OCI-LY7 (cell line): ENCODE data around the gene PYGB.

Experiments used
- CTCF ChIP-seq: fragments of 200-600 bp; sonication (generic); conservative IDR thresholded peaks from 2 replicates; pipeline ENCODE4 v1.5.1; 2014; ENCODE audit warnings: mild to moderate bottlenecking, antibody characterized with exemption, low read length, moderate library complexity, mixed read lengths
- EZH2phosphoT487 ChIP-seq: fragments of 200-600 bp; sonication (generic); IDR thresholded peaks from 2 replicates; pipeline ENCODE4 v1.6.1; 2018; ENCODE audit warnings: low read depth, borderline replicate concordance, mild to moderate bottlenecking, mixed run types, antibody characterized with exemption, low read length, moderate library complexity, mixed read lengths

GRCh38 chr20:25254571-25254970 lies 6.7 kb downstream of the PYGB start:
- TF ChIP-seq EZH2phosphoT487 (no peak), CTCF (no peak)
